WERI-Rb-1 (cell line): ENCODE measurements around the gene FOXO3B.
"Not testable (repeated sequence)": the region's sequence is repeated elsewhere in the genome, so short reads cannot be mapped to it uniquely, and the experiment has no call there.

Experiments used
- DNase-seq: peaks from one replicate; pipeline ENCODE4 v3.0.0-alpha.2; 2020
- H3K27ac ChIP-seq: fragments of 250-450 bp; sonication (Bioruptor Pico); 2 replicates; pipeline ENCODE4 v1.5.1; 2020; ENCODE audit warnings: mild to moderate bottlenecking, moderate library complexity
- H3K27me3 ChIP-seq: fragments of 250-450 bp; sonication (Bioruptor Pico); 2 replicates; pipeline ENCODE4 v1.5.1; 2021; ENCODE audit warnings: mild to moderate bottlenecking, low read depth, moderate library complexity; ENCODE audit not compliant: insufficient read depth, severe bottlenecking
- H3K36me3 ChIP-seq: fragments of 250-450 bp; sonication (Bioruptor Pico); 2 replicates; pipeline ENCODE4 v1.5.1; 2020; ENCODE audit warnings: mild to moderate bottlenecking, moderate library complexity
- H3K4me3 ChIP-seq: 2 replicates; pipeline ENCODE4 v1.5.1; 2011; ENCODE audit warnings: low read depth, mild to moderate bottlenecking, control low read depth, low read length
- H3K9me3 ChIP-seq: fragments of 250-450 bp; sonication (Bioruptor Pico); 2 replicates; pipeline ENCODE4 v1.5.1; 2021; ENCODE audit warnings: mild to moderate bottlenecking, moderate library complexity; ENCODE audit not compliant: severe bottlenecking
- CTCF ChIP-seq: IDR thresholded peaks from 2 replicates; pipeline ENCODE4 v1.5.1; 2011; ENCODE audit warnings: low read depth, mild to moderate bottlenecking, control low read depth, inconsistent platforms, low read length

FOXO3B gene

GRCh38 chr17:18681767-18682571 lies at the start of gene FOXO3B:
TSS of gene FOXO3B (minus strand) at chr17:18682314. CDS start at chr17:18681651, 663 bp downstream.
- not testable (repeated sequence) for H3K36me3 ChIP-seq, H3K9me3 ChIP-seq, H3K27me3 ChIP-seq, H3K27ac ChIP-seq
- peak within 1 kb of the TSS; percentile 47 for H3K4me3 ChIP-seq
- peak; percentile 91 for DNase-seq

- H3K36me3 ChIP-seq, H3K9me3 ChIP-seq, H3K27ac ChIP-seq, H3K4me3 ChIP-seq, DNase-seq, H3K27me3 ChIP-seq: not testable (repeated sequence)
Measured at GRCh38 chr17:18723509-18723908, 41.4 kb upstream of the FOXO3B start.

- not testable (repeated sequence) for H3K36me3 ChIP-seq, H3K27ac ChIP-seq, H3K4me3 ChIP-seq, H3K9me3 ChIP-seq, DNase-seq, H3K27me3 ChIP-seq
Measured at GRCh38 chr17:18722612-18723011, 40.5 kb upstream of the FOXO3B start.

- not testable (repeated sequence) for H3K36me3 ChIP-seq, H3K4me3 ChIP-seq, H3K9me3 ChIP-seq, H3K27me3 ChIP-seq, H3K27ac ChIP-seq, DNase-seq
Measured at GRCh38 chr17:18721775-18722547, 39.8 kb upstream of the FOXO3B start.

GRCh38 chr17:18719428-18720110 lies 37.5 kb upstream of the FOXO3B start:
- not testable (repeated sequence) for H3K27ac ChIP-seq, H3K4me3 ChIP-seq, H3K9me3 ChIP-seq, H3K27me3 ChIP-seq, H3K36me3 ChIP-seq, DNase-seq

GRCh38 chr17:18718643-18719427 lies 36.7 kb upstream of the FOXO3B start:
- DNase-seq, H3K27ac ChIP-seq, H3K36me3 ChIP-seq, H3K27me3 ChIP-seq, H3K9me3 ChIP-seq, H3K4me3 ChIP-seq: not testable (repeated sequence)

- DNase-seq, result peak; percentile 59
- not testable (repeated sequence) for H3K9me3 ChIP-seq, H3K36me3 ChIP-seq, H3K27me3 ChIP-seq, H3K4me3 ChIP-seq, H3K27ac ChIP-seq
- TF ChIP-seq CTCF, result peak; percentile 36
Measured at GRCh38 chr17:18712354-18712999, 30.4 kb upstream of the FOXO3B start.

GRCh38 chr17:18708215-18708614 lies 26.1 kb upstream of the FOXO3B start:
- not testable (repeated sequence) for H3K9me3 ChIP-seq, DNase-seq, H3K27me3 ChIP-seq, H3K36me3 ChIP-seq, H3K27ac ChIP-seq, H3K4me3 ChIP-seq

GRCh38 chr17:18705955-18706354 lies 23.8 kb upstream of the FOXO3B start:
- not testable (repeated sequence) for H3K4me3 ChIP-seq, H3K36me3 ChIP-seq, H3K27me3 ChIP-seq, H3K9me3 ChIP-seq, DNase-seq, H3K27ac ChIP-seq

GRCh38 chr17:18698473-18699103 lies 16.5 kb upstream of the FOXO3B start:
- H3K27ac ChIP-seq, H3K27me3 ChIP-seq, H3K36me3 ChIP-seq, DNase-seq, H3K9me3 ChIP-seq: not testable (repeated sequence)
- H3K4me3 ChIP-seq, result peak overlapping the region; percentile 60

GRCh38 chr17:18695143-18695542 lies 13.0 kb upstream of the FOXO3B start:
- H3K27ac ChIP-seq, H3K4me3 ChIP-seq, H3K36me3 ChIP-seq, H3K9me3 ChIP-seq, DNase-seq, H3K27me3 ChIP-seq: not testable (repeated sequence)

GRCh38 chr17:18682668-18683067 lies 554 bp upstream of the FOXO3B start:
- not testable (repeated sequence) for H3K36me3 ChIP-seq, H3K9me3 ChIP-seq, H3K27me3 ChIP-seq, H3K27ac ChIP-seq, DNase-seq
- H3K4me3 ChIP-seq, result peak overlapping the region; percentile 18; the same call in 1 of the 2 replicates
